ACC112 (cell line): Measurements from ENCODE around the gene HLA-DQA1.
"Not testable (repeated sequence)": the region's sequence is repeated elsewhere in the genome, so short reads cannot be mapped to it uniquely, and the experiment has no call there.

ENCODE experiments used
- H2AFZ ChIP-seq: fragments of 200-600 bp; sonication (generic); one replicate; pipeline ENCODE4 v1.6.0; 2017; ENCODE audit warnings: antibody characterized with exemption, low read length; ENCODE audit not compliant: unreplicated experiment
- H3K27ac ChIP-seq: fragments of 200-600 bp; sonication (generic); 2 replicates; pipeline ENCODE4 v1.5.1; 2014; ENCODE audit warnings: low read depth, mild to moderate bottlenecking, antibody characterized with exemption, low read length, moderate library complexity
- H3K27me3 ChIP-seq: fragments of 200-600 bp; sonication (generic); 2 replicates; pipeline ENCODE4 v1.6.1; 2014; ENCODE audit warnings: mild to moderate bottlenecking, antibody characterized with exemption, low read length, moderate library complexity, mixed read lengths; ENCODE audit not compliant: insufficient read depth
- H3K36me3 ChIP-seq: fragments of 200-600 bp; sonication (generic); 2 replicates; pipeline ENCODE4 v1.6.1; 2016; ENCODE audit warnings: mild to moderate bottlenecking, antibody characterized with exemption, low read length, moderate library complexity, mixed read lengths; ENCODE audit not compliant: insufficient read depth
- H3K4me1 ChIP-seq: fragments of 200-600 bp; sonication (generic); one replicate; pipeline ENCODE4 v1.6.1; 2016; ENCODE audit warnings: low read length, mixed read lengths; ENCODE audit not compliant: insufficient read depth, unreplicated experiment, control insufficient read depth
- H3K4me3 ChIP-seq: fragments of 200-600 bp; sonication (generic); 2 replicates; pipeline ENCODE4 v1.5.1; 2014; ENCODE audit warnings: mild to moderate bottlenecking, low read depth, low read length
- H3K79me2 ChIP-seq: fragments of 200-600 bp; sonication (generic); one replicate; pipeline ENCODE4 v1.6.0; 2016; ENCODE audit warnings: low read length; ENCODE audit not compliant: control insufficient read depth, unreplicated experiment, insufficient read depth

Gene HLA-DQA1

GRCh38 chr6:32622545-32623401 lies 14.4 kb upstream of the HLA-DQA1 start:
- peaks cover 16% of the 10 kb centered on the region for H3K27me3 ChIP-seq
- H3K36me3 ChIP-seq, result no peaks in the 10 kb centered on the region
- H3K4me3 ChIP-seq, result no peak overlapping the region
- H3K27ac ChIP-seq, result peak overlapping the region; percentile 22; the same call in 1 of the 2 replicates
- H3K4me1 ChIP-seq, result no peaks in the 10 kb centered on the region
- no peak overlapping the region for H2AFZ ChIP-seq
- H3K79me2 ChIP-seq, result no peaks in the 10 kb centered on the region

GRCh38 chr6:32623693-32624092 lies 13.5 kb upstream of the HLA-DQA1 start:
- no peak overlapping the region for H3K27ac ChIP-seq

GRCh38 chr6:32624565-32624964 lies 12.6 kb upstream of the HLA-DQA1 start:
- H3K4me1 ChIP-seq, result no peaks in the 10 kb centered on the region
- H3K4me3 ChIP-seq, result no peak overlapping the region
- no peak overlapping the region for H3K27ac ChIP-seq
- H3K36me3 ChIP-seq, result no peaks in the 10 kb centered on the region
- H2AFZ ChIP-seq, result no peak overlapping the region
- H3K79me2 ChIP-seq, result no peaks in the 10 kb centered on the region
- peaks cover 7% of the 10 kb centered on the region for H3K27me3 ChIP-seq

More at GRCh38 chr6:32623693-32624092, 13.5 kb upstream of the HLA-DQA1 start:
- H3K4me3 ChIP-seq, result no peak overlapping the region
- H2AFZ ChIP-seq, result no peak overlapping the region
- peaks cover 10% of the 10 kb centered on the region for H3K27me3 ChIP-seq
- no peaks in the 10 kb centered on the region for H3K4me1 ChIP-seq
- no peaks in the 10 kb centered on the region for H3K36me3 ChIP-seq
- H3K79me2 ChIP-seq, result no peaks in the 10 kb centered on the region

- Histone ChIP-seq H3K4me1 (no peaks in the 10 kb centered on the region), H3K27ac (no peak overlapping the region)
These were observed 12.1 kb upstream of the HLA-DQA1 start for GRCh38 chr6:32625137-32625536.

DNA sequence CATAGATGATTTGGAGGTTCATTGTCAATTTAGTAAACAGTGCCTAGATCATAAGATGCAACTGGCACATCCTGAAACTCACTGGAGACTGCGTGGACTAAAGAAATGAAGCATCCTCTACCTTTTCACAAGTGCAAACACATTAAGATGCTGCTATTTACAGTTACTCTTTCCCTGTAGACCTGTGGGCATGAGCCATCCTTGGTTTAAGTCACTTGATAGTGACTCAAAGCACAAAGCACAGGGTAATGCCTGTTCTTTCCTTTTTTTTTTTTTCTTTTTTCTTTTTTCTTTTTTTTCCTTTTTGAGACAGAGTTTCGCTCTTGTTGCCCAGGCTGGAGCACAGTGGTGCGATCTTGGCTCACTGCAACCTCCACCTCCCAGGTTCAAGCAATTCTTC lies 10.0 kb upstream of the HLA-DQA1 start:
- H2AFZ ChIP-seq, result no peak overlapping the region
- H3K4me3 ChIP-seq, result no peak overlapping the region
- H3K79me2 ChIP-seq, result no peaks in the 10 kb centered on the region
- no peaks in the 10 kb centered on the region for H3K36me3 ChIP-seq
- H3K4me1 ChIP-seq, result no peaks in the 10 kb centered on the region
- H3K27ac ChIP-seq, result no peak overlapping the region
- no peaks in the 10 kb centered on the region; the same call in 1 of the 2 replicates for H3K27me3 ChIP-seq

More at GRCh38 chr6:32625137-32625536, 12.1 kb upstream of the HLA-DQA1 start:
- Histone ChIP-seq H3K4me3 (no peak overlapping the region), H3K36me3 (no peaks in the 10 kb centered on the region), H3K27me3 (peaks cover 7% of the 10 kb centered on the region), H2AFZ (no peak overlapping the region), H3K79me2 (no peaks in the 10 kb centered on the region)

GRCh38 chr6:32627831-32628230 lies 9.4 kb upstream of the HLA-DQA1 start:
- H3K4me3 ChIP-seq, result no peak overlapping the region
- no peaks in the 10 kb centered on the region for H3K4me1 ChIP-seq
- no peak overlapping the region for H2AFZ ChIP-seq
- H3K27ac ChIP-seq, result no peak overlapping the region
- peaks cover 4% of the 10 kb centered on the region for H3K27me3 ChIP-seq
- H3K79me2 ChIP-seq, result no peaks in the 10 kb centered on the region
- H3K36me3 ChIP-seq, result no peaks in the 10 kb centered on the region

DNA sequence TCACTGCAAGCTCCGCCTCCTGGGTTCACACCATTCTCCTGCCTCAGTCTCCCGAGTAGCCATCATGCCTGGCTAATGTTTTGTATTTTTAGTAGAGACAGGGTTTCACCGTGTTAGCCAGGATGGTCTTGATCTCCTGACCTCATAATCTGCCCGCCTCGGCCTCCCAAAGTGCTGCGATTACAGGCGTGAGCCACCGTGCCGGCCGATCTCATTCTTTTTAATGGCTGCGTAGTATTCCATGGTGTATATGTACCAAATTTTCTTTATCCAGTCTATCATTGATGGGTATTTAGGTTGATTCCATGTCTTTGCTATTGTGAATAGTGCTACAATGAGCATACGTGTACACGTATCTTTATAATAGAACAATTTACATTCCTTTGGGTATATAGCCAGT lies 7.4 kb upstream of the HLA-DQA1 start:
- H3K4me3 ChIP-seq, H3K4me1 ChIP-seq, H2AFZ ChIP-seq, H3K79me2 ChIP-seq, H3K36me3 ChIP-seq, H3K27ac ChIP-seq: not testable (repeated sequence)
- peaks cover 11% of the 10 kb centered on the region for H3K27me3 ChIP-seq

DNA sequence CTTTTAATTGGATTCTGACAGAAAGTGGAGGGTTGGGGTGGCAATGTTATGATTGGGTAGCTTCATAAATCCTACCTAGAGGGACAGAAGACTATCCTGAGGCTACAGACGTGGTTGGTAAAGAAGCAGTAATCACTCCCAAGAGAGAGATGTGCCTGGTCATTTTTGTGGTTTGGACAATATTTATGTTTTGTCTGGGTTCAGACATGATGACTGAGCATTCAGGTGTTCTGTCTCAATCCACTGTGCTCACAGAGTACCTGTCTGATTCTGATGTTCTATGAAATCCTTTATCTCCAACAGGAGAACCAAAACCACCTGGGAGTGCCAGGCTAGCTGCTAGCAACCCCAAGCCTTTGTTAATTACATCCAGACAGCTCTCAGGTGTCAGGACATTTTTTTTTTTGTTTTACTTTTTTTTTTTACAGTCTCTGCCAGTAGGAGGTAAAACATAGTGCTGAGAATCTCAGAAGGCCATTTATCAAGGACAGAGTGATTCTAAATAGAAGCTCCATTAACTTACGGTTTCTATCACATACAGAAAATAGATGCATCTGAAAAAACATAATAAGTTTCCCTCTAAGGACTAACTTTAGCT lies 1.6 kb upstream of the HLA-DQA1 start:
- Histone ChIP-seq H3K4me3 (no peak overlapping the region), H3K27me3 (peaks cover 32% of the 10 kb centered on the region), H3K36me3 (no peaks in the 10 kb centered on the region), H3K27ac (no peak overlapping the region), H3K4me1 (no peaks in the 10 kb centered on the region), H2AFZ (no peak overlapping the region), H3K79me2 (no peaks in the 10 kb centered on the region)

GRCh38 chr6:32637883-32638282 lies 677 bp downstream of the HLA-DQA1 start:
- Histone ChIP-seq H3K4me1 (no peaks in the 10 kb centered on the region), H3K27ac (no peak overlapping the region), H3K27me3 (peaks cover 28% of the 10 kb centered on the region), H3K4me3 (no peak overlapping the region), H3K79me2 (no peaks in the 10 kb centered on the region), H2AFZ (no peak overlapping the region), H3K36me3 (no peaks in the 10 kb centered on the region)

DNA sequence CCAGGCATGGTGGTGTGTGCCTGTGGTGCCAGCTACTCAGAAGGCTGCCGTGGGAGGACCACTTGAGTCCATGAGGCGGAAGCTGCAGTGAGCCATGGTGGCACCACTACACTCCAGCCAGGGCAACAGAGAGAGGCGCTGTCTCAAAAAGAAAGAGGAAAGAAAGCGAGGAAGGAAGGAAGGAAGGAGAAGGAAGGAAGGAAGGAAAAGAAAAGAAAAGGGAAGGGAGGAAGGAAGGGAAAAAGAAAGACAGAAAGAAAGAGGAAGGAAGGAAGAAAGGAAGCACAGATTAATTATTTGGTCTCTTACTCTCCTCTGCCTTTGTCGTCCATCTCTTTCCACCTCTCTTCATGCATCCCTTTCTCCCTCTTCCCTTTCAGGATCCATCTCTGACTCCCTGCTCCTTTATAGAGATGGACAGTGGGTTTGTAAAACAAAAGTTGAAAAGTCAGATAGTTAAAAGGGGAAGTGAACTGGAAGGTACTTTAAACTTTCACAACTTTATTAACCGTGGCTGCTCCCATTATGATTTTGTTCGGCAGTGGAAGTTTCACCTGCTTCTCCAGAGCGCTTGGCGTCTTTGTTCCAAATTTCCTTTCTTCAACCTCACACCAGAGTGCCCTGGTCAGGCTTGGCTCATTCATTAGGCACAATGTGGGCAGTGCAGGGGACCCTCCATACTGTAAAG lies 1.5 kb downstream of the HLA-DQA1 start:
- no peak overlapping the region for H2AFZ ChIP-seq
- H3K4me3 ChIP-seq, result no peak overlapping the region
- no peaks in the 10 kb centered on the region for H3K36me3 ChIP-seq
- H3K27me3 ChIP-seq, result peaks cover 28% of the 10 kb centered on the region
- H3K4me1 ChIP-seq, result no peaks in the 10 kb centered on the region
- no peak overlapping the region for H3K27ac ChIP-seq
- H3K79me2 ChIP-seq, result no peaks in the 10 kb centered on the region
